Measurements from ENCODE around the gene DMD.
A peak's percentile ranks its signal among the peaks of the same experiment; 100 is the strongest.
"Not testable (repeated sequence)": the region's sequence is repeated elsewhere in the genome, so short reads cannot be mapped to it uniquely, and the experiment has no call there.

DMD gene

GRCh38 chrX:33211356-33212260 is at the start of gene DMD:
Gene DMD (minus strand): TSS chrX:33211549. CDS start chrX:33211312, 237 bp downstream.
- no peak for FAIRE-seq

DNA sequence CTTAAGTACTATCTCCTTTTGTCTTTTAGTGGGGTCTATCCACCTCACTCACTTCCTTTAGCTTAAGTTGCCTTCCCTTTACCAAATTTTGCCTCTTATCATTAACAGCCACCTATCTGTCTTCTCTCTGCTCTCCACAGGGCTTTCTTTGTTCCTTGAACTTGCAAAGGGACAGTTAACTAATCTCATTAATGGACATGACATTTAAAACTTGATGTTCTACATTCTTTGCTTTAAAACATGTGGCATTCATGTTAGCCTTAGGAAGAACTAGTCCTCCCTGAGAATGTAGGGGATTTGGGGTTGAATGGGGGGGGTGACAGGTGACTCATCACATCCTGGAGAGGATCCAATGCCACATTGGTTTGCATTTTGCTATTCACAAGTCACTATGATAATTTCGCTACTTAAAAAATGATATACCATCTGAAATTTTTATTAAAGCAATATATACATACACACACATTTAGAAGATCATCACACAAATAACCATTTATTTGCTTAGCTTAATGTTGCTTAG is 41.0 kb upstream of the DMD start:
- FAIRE-seq: no peak

DNA sequence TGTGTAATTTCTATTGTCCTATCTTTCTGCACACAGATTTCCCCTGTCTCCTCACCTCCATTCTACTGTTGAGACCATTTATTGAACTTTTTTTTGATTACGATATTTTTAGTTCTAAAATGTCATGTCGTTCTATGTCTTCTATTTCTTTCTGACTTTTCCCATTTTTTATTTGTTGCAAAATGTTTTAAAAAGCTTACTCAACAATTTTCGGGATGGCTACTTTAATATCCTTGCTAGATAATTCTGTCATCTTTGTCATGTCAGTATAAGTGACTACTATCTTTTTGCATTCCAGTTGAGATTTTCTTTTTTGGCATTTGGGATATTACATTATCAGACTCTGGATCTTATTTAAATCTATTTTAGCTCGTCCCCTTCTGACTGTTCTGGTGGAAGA is 7.5 kb upstream of the DMD start:
- FAIRE-seq: no peak

DNA sequence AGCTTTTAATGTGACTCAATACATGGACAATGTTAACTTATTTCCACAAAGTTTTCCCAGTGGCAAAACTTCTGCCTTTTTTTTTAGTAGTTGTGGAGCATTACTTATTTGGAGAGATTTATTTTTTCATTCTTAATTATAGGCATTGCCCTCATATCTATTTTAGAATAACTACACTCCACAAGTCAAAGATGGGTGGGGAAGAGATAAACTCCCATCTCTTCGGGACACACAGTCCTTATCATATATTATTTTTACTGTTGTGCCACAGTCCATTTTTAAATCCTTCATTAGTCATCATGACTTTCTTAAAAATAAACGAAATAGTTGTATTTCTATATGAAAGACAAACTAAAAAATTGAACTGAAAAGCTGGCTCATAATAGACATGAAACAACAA is 1.2 kb downstream of the DMD start:
- FAIRE-seq: no peak

DNA sequence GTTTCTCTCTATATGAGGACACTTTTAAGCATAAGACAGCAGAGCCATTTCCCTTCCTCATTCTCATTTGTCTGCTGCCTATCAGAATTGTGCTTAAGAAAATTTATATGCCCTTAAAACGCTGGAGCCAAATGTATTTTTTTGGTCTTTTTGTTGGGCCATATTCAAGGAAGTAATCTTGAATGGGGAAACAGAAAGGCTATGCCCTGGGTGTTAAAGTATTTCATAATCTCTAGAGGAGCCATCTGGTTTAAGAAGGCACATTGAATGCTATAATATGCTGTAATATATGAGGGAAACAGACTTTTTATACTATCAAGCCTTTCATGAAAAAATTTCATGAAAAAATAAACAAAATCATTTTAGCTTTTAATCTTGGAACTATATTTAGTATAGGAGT is 4.3 kb downstream of the DMD start:
- FAIRE-seq: peak; percentile 62

- FAIRE-seq: no peak
Measured at GRCh38 chrX:33205321-33205720, 6.0 kb downstream of the DMD start.

DNA sequence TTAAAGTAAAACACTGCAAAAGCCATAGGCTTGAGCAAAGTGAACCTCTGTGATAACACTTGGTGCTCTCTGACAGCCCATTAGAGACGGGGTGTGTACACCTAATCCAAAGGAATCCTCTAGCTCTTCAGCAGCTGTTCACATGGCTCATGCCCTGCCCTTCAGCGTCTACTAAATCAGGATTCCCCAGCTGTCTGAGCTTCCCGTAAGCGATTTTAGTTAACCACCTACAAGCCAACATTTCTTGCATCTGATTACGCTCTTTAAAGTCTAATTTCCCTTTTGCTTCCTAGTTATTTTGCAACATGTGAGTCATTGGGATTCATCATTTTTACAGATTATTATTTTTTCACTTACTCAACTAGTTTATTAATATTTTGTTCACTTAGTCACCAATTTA is 6.5 kb downstream of the DMD start:
- no peak for FAIRE-seq

DNA sequence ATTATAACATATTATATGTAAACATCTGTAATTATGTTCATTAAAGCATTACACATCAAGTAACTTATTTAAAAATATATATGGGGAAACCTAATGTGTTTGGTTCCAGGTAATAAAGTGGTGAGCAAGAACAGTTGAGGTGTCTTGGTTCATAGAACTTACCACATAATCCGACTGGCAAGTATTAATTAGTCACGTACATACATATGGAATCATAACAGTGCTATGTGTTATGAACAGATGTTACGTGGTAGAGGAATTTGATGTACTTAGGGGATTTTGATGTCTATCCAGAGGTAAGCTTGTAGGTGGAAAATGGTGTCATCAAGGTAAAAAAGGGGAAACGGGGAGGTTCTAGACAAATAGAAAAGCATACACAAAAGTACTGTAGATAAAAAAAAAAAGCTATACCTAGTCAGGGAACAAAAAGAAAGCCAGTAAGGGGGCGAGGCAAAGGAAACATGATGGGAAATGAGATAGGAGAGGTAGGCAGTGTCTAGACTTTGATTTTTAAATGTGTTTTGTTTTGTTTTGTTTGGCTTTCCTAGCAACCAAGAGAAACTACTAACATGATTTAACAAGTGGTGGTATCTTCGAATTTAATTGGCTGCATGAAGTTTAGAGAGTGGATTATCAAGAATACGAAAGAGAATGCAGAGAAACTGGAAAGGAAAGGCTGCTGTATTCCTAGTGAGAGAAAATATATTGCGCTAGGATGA is 12.6 kb downstream of the DMD start:
- FAIRE-seq: no peak

GRCh38 chrX:33195698-33196097 is 15.7 kb downstream of the DMD start:
- FAIRE-seq: no peak

DNA sequence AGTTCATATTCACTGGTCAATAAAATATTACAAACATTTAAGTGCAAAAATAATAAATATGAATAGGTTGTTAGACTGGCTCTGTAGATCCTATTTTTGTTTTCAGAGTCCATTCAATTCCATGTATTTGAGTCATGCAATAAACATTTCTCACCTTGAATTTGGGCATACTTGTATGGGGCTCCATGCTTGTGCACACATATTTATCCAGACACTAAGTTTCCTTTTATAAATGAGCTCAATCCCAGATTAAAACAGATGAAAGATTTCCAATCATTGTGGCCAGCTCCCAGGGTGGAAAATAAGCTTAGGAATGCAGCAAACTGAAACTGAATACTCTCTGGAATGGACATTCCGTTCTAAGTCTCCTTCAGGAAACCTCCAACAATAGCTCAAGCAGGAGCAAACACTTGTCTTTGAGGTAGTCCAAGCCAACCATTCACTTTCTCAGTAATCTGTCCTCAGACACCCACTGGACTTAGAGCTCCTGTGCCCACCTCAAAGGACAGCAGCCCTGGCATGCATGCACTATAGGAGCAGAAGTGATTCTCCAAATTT is 16.4 kb downstream of the DMD start:
- no peak for FAIRE-seq

DNA sequence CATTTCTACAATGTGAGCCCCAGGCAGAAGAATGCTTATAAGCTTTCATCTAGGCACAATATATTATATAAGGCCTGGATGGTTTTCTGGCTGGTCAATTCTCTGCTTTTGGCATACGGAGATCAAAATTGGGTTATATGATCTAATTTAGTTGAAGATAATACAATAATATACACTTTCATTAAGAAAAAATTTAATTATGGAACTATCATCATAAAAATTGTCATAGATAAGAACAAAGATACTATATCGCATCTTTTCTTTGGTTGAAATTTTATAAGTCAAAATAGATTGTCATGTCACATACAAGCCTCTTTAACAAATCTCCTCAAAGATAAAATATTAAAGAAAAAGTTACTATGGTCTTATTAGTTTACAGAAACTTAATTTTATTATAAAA is 17.1 kb downstream of the DMD start:
- FAIRE-seq: no peak

- no peak for FAIRE-seq
Measured at GRCh38 chrX:33190016-33190415, 21.3 kb downstream of the DMD start.

DNA sequence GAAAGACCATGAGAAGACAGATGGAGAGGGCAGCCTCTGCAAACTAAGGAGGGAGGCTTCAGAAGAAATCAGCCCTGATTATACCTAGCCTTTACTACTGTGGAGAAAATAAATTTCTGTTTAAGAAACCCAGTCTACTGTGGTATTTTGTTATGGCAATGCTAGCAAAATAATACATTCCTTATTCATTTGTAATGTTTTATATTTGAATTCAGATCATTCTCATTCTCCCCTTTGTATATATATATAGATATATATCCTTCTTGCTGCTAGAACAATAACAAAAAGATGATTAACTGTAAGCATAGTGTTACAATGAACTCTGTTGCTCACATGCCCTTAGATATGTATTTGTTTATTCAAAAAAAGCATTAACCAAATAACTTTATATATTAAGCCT is 22.5 kb downstream of the DMD start:
- no peak for FAIRE-seq

DNA sequence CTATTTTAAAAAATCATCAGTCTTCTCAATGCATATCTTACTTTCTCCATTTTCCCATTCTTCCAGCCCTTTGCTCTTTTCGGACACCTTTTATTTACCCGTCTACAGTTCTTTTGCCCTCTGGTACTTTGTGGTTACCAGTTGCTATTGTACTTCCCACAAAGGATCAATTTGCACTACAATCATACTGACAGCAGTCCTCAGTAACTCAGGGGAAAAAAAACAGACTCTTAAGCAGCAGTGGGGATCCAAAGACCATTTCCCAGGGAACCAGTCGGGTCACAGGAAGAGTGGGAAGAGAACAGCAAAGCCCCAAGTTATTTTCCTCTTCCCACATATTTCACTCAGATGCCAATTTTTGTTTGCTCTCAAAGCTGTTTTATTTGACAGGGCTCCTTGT is 23.1 kb downstream of the DMD start:
- FAIRE-seq: no peak

- not testable (repeated sequence) for FAIRE-seq
Measured at GRCh38 chrX:33184803-33185202, 26.5 kb downstream of the DMD start.

DNA sequence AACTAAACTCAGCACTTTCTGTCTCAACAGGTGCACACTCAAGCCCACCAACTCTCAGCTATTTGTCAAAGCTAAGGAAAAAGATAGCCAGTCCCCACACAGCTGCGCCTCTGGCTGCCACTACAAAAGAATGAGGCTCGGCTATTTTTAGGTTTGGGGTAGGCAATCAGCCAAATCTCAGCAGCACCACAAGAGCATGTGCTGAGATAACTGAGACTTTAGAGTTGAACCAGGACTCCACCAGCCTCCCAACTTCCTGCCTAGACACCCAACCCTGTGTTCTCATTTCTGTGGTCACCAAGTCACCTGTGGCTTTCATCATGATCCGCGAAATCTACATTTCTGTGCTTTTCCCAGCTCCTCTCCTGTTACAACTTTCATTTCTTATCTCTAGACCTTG is 28.0 kb downstream of the DMD start:
- FAIRE-seq: no peak

- no peak for FAIRE-seq
Measured at GRCh38 chrX:33178690-33179089, 32.7 kb downstream of the DMD start.

- no peak for FAIRE-seq
Measured at GRCh38 chrX:33178218-33178617, 33.1 kb downstream of the DMD start.

GRCh38 chrX:33175201-33175600 is 36.1 kb downstream of the DMD start:
- FAIRE-seq: no peak

DNA sequence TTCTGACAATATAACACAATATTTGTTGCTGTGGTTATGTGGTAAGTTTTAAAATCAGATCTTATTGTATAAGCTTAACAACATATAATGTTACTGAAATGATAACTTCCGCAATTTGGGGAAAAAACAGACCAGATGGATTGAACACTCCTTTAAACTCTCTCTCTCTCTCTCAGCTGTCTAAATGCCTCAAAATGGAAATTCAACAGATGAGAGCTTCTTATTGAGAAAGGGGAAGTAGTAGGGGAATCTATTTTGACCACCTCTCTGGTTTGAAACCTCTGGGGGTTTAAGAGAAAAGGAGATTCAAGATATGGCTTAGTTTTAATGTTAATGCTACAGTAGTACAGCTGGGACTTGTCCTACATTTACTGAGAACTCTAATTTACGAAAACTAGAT is 40.3 kb downstream of the DMD start:
- no peak for FAIRE-seq

- FAIRE-seq: no peak
Measured at GRCh38 chrX:33161829-33162228, 49.5 kb downstream of the DMD start.

DNA sequence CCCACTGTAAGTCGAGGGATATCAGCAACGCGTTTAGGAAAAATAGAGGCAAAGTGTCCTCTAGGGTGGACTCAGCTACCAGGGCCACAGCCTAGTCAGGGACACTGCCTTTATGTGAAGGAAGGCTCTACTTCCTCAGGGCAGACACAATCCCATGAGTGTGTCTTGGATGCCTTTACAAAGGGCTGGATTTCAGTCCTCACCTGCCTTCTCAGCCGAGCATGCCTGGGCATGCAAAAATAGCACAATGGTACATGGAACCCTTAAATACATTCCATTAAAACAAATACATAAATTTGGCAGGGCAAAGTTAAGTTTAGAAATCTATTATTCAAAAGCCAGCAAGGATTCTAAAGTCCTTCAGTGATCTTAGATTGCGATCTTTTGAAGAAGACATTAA is 51.1 kb downstream of the DMD start:
- peak; percentile 13 for FAIRE-seq

DNA sequence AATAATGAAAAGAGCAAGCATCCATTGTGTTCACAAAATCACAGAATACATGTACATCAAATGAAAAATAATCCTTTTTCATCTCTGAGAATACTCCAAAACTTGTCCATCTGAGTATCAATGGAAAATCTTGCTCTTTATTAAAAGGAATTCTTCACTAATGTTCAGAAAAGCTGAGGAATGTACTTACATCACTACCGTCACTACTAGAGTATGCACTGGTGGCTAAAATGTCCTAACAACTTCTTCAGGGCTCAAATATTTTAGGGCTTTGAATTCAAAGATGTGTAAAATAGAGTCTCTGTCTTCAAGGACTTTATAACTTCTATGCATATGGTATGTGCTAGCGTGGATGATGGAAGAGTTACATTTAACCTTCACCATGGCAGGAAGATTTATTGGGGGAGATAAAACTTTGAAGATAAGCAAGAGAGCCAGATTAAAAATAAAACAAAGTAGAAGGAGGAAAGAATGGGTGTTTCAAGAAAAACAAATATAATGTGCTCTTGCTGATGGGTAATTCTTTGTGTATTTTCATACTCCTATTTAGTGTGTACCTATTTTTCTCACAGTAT is 55.1 kb downstream of the DMD start:
- no peak for FAIRE-seq
